ENCODE results near the gene HS3ST6. TPM values are rescaled to one million over a fixed set of nuclear protein-coding genes. Genes with fewer than 3 reads are reported as not detected.

The HS3ST6 gene
- total and polyA plus RNA-seq, 2 of the 13 experiments (the other 11 are each of a cell fraction or from before 2014, with no cell fraction given) = not detected

GRCh38 chr16:1930338-1930720 lies 12.1 kb upstream of the HS3ST6 start:
- ATAC-seq (no peak), DNase-seq (ENCODE audit: low spot score) (no peak), FAIRE-seq (no peak)
- ChIA-PET POLR2A (interaction anchor here (1.7 kb wide), 1 partner anchor 11 kb away, joined by 8 read pairs; no protein-coding TSS in a partner anchor), CTCF (ENCODE audit: low intra/inter-chr PET ratio, low total read pairs) (interaction anchor here (1.2 to 2.2 kb wide), 3 partner anchors 46 to 118 kb away, joined by 3 to 22 read pairs (median 8); no protein-coding TSS in a partner anchor)
- peaks cover 3 to 6% of the 10 kb centered on the region in 2 experiments; a peak in 2 of 5 replicates for H3K27me3 ChIP-seq (ENCODE audit: control insufficient read depth in 1 of 2, insufficient read depth in 2 of 2, low read length in 2 of 2)
- H3K79me2 ChIP-seq (ENCODE audit: insufficient read depth, low read length) = no peaks in the 10 kb centered on the region
- intact Hi-C loops (cut with micrococcal nuclease; ENCODE audit: unreplicated experiment) (no loop called here), in situ Hi-C loops (cut with HindIII; ENCODE audit: extremely low pct_ligation_motif_present, low pct_unique_long_range_greater_than_20kb) (no loop called here)
- 0 out of 2 replicates have a peak, but pooled peaks have one; percentile 68 for TF ChIP-seq PCBP1 (IDR thresholded peaks at IDR 0.05; ENCODE audit: borderline replicate concordance, low read depth, low read length)
- no peak for TF ChIP-seq NFAT5 (CRISPR knock-in tag; IDR thresholded peaks at IDR 0.05)
- 0 out of 2 replicates have a peak, but pooled peaks have one; percentile 3 for TF ChIP-seq HIC2 (CRISPR knock-in tag; IDR thresholded peaks at IDR 0.05; ENCODE audit: low read depth)
- TF ChIP-seq NCOA1 (CRISPR knock-in tag; IDR thresholded peaks at IDR 0.05) = no peak
- TF ChIP-seq AHDC1 (CRISPR knock-in tag; IDR thresholded peaks at IDR 0.05; ENCODE audit: borderline replicate concordance) = no peak
- no peak for TF ChIP-seq SETDB1 (CRISPR knock-in tag; IDR thresholded peaks at IDR 0.05; ENCODE audit: borderline replicate concordance)
- H3K36me3 ChIP-seq (replicated peaks in 1 of 2; ENCODE audit: control insufficient read depth in 1 of 2, insufficient read depth in 2 of 2, low read length in 2 of 2) = no peaks in the 10 kb centered on the region
- no peak overlapping the region for H3K27ac ChIP-seq (ENCODE audit: extremely low read length, insufficient read depth, low read length)
- BruUV-seq (replicated peaks) = no TSS peak
- no peaks in the 10 kb centered on the region for H3K9me3 ChIP-seq (ENCODE audit: low read length)
- H3K4me2 ChIP-seq (ENCODE audit: low read depth, low read length) = no peak overlapping the region
- H4K20me1 ChIP-seq (ENCODE audit: insufficient read depth, low read length) = no peaks in the 10 kb centered on the region
- H3K9ac ChIP-seq (ENCODE audit: insufficient read depth, low read depth, low read length) = no peak overlapping the region
- no peak overlapping the region for H2AFZ ChIP-seq (ENCODE audit: low read length)
- peaks cover 74% of the 10 kb centered on the region for H3K4me1 ChIP-seq (ENCODE audit: insufficient read depth, low read length)
- H3K4me3 ChIP-seq (replicated peaks in 1 of 3; ENCODE audit: insufficient read depth in 1 of 3, low read depth in 2 of 3, low read length in 3 of 3) = no peak overlapping the region
- 79% methylated on average over 9 of the region's 10 CpGs for WGBS (ENCODE audit: low lambda C conversion rate)
